ENCODE data around the gene PDE4D. TPM values are rescaled to one million over a fixed set of nuclear protein-coding genes. Genes with fewer than 3 reads are reported as not detected.

The PDE4D gene
- polyA plus RNA-seq, 1 donor (not counting 4 experiments of a cell fraction or from before 2014, with no cell fraction given) = 3.6 TPM

GRCh38 chr5:59115345-59115744, 778.2 kb downstream of the PDE4D start:
- peak; percentile 74 for FAIRE-seq
- Histone ChIP-seq H3K9me1 (ENCODE audit: control insufficient read depth, extremely low read depth, insufficient read depth, low read length) (no peaks in the 10 kb centered on the region), H3K4me2 (ENCODE audit: control insufficient read depth, extremely low read depth, insufficient read depth, low read depth, low read length) (no peak overlapping the region)

GRCh38 chr5:59109383-59109782, 784.1 kb downstream of the PDE4D start:
- Histone ChIP-seq H3K4me2 (ENCODE audit: control insufficient read depth, extremely low read depth, insufficient read depth, low read depth, low read length) (no peak overlapping the region), H4K20me1 (ENCODE audit: control insufficient read depth, extremely low read depth, insufficient read depth, low read length) (no peaks in the 10 kb centered on the region), H3K9ac (ENCODE audit: control insufficient read depth, extremely low read depth, insufficient read depth, low read length) (no peak overlapping the region), H3K4me3 (ENCODE audit: control insufficient read depth in 2 of 3, extremely low read depth in 1 of 3, insufficient read depth in 2 of 3, low read depth in 1 of 3, low read length in 3 of 3) (no peak overlapping the region), H3K36me3 (ENCODE audit: control insufficient read depth in 2 of 2, extremely low read depth in 1 of 2, insufficient read depth in 2 of 2, low read length in 2 of 2) (no peaks in the 10 kb centered on the region), H3K27ac (ENCODE audit: control insufficient read depth, insufficient read depth, low read length) (no peak overlapping the region), H2AFZ (ENCODE audit: control insufficient read depth, low read length) (no peak overlapping the region), H3K4me1 (ENCODE audit: control insufficient read depth, extremely low read depth, insufficient read depth, low read length) (no peaks in the 10 kb centered on the region), H3K9me3 (ENCODE audit: control insufficient read depth, low read depth, low read length) (no peaks in the 10 kb centered on the region), H3K27me3 (ENCODE audit: control insufficient read depth, extremely low read depth, insufficient read depth, low read length) (no peaks in the 10 kb centered on the region), H3K9me1 (ENCODE audit: control insufficient read depth, extremely low read depth, insufficient read depth, low read length) (no peaks in the 10 kb centered on the region), H3K79me2 (ENCODE audit: control insufficient read depth, insufficient read depth, low read length) (no peaks in the 10 kb centered on the region)
- dilution Hi-C loops (cut with MboI; ENCODE audit: extremely low pct_ligation_motif_present, low sequenced_read_pairs) = no loop called here
- no peak for DNase-seq (ENCODE audit: low read depth, low spot score)
- no peak for FAIRE-seq
- TF ChIP-seq EZH2 (IDR thresholded peaks at IDR 0.05; ENCODE audit: low read length) (no peak), CTCF (optimal IDR thresholded peaks at IDR 0.05 in 1 of 3, IDR thresholded peaks at IDR 0.05 in 1 of 3, conservative IDR thresholded peaks at IDR 0.05 in 1 of 3; ENCODE audit: extremely low read depth in 1 of 3, insufficient read depth in 2 of 3, low read length in 3 of 3) (no peak)

More at GRCh38 chr5:59115345-59115744, 778.2 kb downstream of the PDE4D start:
- H3K79me2 ChIP-seq (ENCODE audit: control insufficient read depth, insufficient read depth, low read length) = no peaks in the 10 kb centered on the region
- DNase-seq (ENCODE audit: low read depth, low spot score) = no peak
- no peaks in the 10 kb centered on the region for H4K20me1 ChIP-seq (ENCODE audit: control insufficient read depth, extremely low read depth, insufficient read depth, low read length)
- no peak overlapping the region for H3K27ac ChIP-seq (ENCODE audit: control insufficient read depth, insufficient read depth, low read length)
- no peak for TF ChIP-seq EZH2 (IDR thresholded peaks at IDR 0.05; ENCODE audit: low read length)
- no peak for TF ChIP-seq CTCF (optimal IDR thresholded peaks at IDR 0.05 in 1 of 3, IDR thresholded peaks at IDR 0.05 in 1 of 3, conservative IDR thresholded peaks at IDR 0.05 in 1 of 3; ENCODE audit: extremely low read depth in 1 of 3, insufficient read depth in 2 of 3, low read length in 3 of 3)
- no peaks in the 10 kb centered on the region for H3K9me3 ChIP-seq (ENCODE audit: control insufficient read depth, low read depth, low read length)
- H3K27me3 ChIP-seq (ENCODE audit: control insufficient read depth, extremely low read depth, insufficient read depth, low read length) = no peaks in the 10 kb centered on the region
- H3K4me1 ChIP-seq (ENCODE audit: control insufficient read depth, extremely low read depth, insufficient read depth, low read length) = peaks cover 17% of the 10 kb centered on the region
- H3K9ac ChIP-seq (ENCODE audit: control insufficient read depth, extremely low read depth, insufficient read depth, low read length) = no peak overlapping the region
- H2AFZ ChIP-seq (ENCODE audit: control insufficient read depth, low read length) = no peak overlapping the region
- no peak overlapping the region for H3K4me3 ChIP-seq (ENCODE audit: control insufficient read depth in 2 of 3, extremely low read depth in 1 of 3, insufficient read depth in 2 of 3, low read depth in 1 of 3, low read length in 3 of 3)
- H3K36me3 ChIP-seq (ENCODE audit: control insufficient read depth in 2 of 2, extremely low read depth in 1 of 2, insufficient read depth in 2 of 2, low read length in 2 of 2) = no peaks in the 10 kb centered on the region
- dilution Hi-C loops (cut with MboI; ENCODE audit: extremely low pct_ligation_motif_present, low sequenced_read_pairs) = no loop called here
